ENCODE measurements around the gene CDCA4.

The CDCA4 gene

DNA sequence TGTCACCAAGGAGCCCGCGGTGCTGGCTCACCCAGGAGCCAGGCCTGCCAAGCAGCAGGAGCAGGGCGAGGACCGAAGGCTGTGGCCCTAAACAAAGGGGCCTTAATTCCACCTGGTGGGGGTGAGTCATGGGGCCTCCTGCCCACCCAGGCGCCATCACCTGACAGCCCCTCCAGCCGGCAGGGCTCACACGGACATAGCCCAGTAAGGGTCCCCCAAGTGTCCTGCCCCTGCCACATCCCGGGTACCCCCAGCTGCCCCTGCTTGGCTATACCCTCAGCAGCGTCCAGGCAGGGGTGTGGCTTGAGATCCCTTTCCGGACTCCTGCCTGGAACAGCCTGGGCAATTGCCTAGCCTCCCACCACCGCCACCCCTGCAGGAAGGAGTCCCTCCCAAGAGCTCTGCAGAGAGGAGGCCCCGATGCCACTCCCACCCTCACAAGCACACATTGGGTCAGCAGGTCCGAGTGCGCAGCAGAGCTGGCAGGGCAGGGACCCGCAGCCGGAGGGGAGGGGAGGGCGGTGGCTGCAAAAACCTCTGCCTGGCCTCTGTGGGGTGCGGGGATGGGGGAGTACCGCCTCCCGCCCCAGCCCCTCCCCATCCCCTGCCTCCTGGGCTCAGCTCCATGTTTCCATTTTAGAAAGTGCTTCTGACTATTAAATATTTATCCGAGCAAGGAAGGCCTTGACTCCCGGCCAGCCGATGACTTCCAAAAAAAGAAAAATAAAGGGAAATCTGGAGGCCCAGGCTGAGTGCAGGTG is 47.3 kb downstream of the CDCA4 start:
- peaks cover 1% of the 10 kb centered on the region for H3K4me1 ChIP-seq (ENCODE audit: insufficient read depth, low read length, severe bottlenecking)
- H3F3A ChIP-seq (ENCODE audit: insufficient read depth, low read length), result no peaks in the 10 kb centered on the region
- H3K9me2 ChIP-seq (ENCODE audit: low read depth, low read length), result no peaks in the 10 kb centered on the region
- H4K20me1 ChIP-seq (ENCODE audit: insufficient read depth, low read length), result no peaks in the 10 kb centered on the region
- H3K4me2 ChIP-seq (ENCODE audit: low read length), result no peak overlapping the region
- no peak overlapping the region for H2AFZ ChIP-seq (ENCODE audit: low read length)
- no peaks in the 10 kb centered on the region for H3K36me3 ChIP-seq (ENCODE audit: insufficient read depth, low read length)
- no peaks in the 10 kb centered on the region for H3K79me2 ChIP-seq (ENCODE audit: insufficient read depth, low read length)
- H3K9ac ChIP-seq (ENCODE audit: low read length), result no peak overlapping the region
- H3K27ac ChIP-seq (ENCODE audit: low read depth, low read length, poor library complexity, severe bottlenecking), result no peak overlapping the region
- H3K4me3 ChIP-seq (ENCODE audit: low read depth, low read length, poor library complexity, severe bottlenecking), result no peak overlapping the region
- H3K27me3 ChIP-seq (ENCODE audit: insufficient read depth, low read length), result peaks cover 4% of the 10 kb centered on the region; the same call in 1 of the 2 replicates
- TF ChIP-seq, protein P1, sequence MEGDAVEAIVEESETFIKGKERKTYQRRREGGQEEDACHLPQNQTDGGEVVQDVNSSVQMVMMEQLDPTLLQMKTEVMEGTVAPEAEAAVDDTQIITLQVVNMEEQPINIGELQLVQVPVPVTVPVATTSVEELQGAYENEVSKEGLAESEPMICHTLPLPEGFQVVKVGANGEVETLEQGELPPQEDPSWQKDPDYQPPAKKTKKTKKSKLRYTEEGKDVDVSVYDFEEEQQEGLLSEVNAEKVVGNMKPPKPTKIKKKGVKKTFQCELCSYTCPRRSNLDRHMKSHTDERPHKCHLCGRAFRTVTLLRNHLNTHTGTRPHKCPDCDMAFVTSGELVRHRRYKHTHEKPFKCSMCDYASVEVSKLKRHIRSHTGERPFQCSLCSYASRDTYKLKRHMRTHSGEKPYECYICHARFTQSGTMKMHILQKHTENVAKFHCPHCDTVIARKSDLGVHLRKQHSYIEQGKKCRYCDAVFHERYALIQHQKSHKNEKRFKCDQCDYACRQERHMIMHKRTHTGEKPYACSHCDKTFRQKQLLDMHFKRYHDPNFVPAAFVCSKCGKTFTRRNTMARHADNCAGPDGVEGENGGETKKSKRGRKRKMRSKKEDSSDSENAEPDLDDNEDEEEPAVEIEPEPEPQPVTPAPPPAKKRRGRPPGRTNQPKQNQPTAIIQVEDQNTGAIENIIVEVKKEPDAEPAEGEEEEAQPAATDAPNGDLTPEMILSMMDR (IDR thresholded peaks at IDR 0.05; ENCODE audit: low read length), result no peak
- no peak for TF ChIP-seq EZH2 (IDR thresholded peaks at IDR 0.05; ENCODE audit: borderline replicate concordance, low read length)
- no peaks in the 10 kb centered on the region for H3K9me3 ChIP-seq (ENCODE audit: low read length)

DNA sequence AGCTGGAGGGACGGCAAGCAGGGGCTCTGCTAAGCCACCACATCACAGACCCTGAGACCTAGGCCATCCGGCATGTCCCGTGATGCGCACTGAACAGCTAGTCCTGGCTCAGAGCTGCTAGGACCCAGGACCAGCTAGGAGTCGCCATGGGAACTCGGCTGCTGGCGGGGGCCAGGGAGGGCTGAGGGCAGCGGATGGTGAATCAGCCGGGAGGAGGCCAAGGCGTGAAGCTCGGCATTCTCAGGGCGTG is 47.8 kb downstream of the CDCA4 start:
- no peak overlapping the region for H3K27ac ChIP-seq (ENCODE audit: low read depth, low read length, poor library complexity, severe bottlenecking)
- no peak for TF ChIP-seq EZH2 (IDR thresholded peaks at IDR 0.05; ENCODE audit: borderline replicate concordance, low read length)
- TF ChIP-seq, protein P1 (IDR thresholded peaks at IDR 0.05; ENCODE audit: low read length), result no peak
- H3K36me3 ChIP-seq (ENCODE audit: insufficient read depth, low read length), result no peaks in the 10 kb centered on the region
- peaks cover 6% of the 10 kb centered on the region for H3K4me1 ChIP-seq (ENCODE audit: insufficient read depth, low read length, severe bottlenecking)
- H3K27me3 ChIP-seq (ENCODE audit: insufficient read depth, low read length), result peaks cover 4% of the 10 kb centered on the region; the same call in 1 of the 2 replicates
- H3F3A ChIP-seq (ENCODE audit: insufficient read depth, low read length), result no peaks in the 10 kb centered on the region
- no peaks in the 10 kb centered on the region for H4K20me1 ChIP-seq (ENCODE audit: insufficient read depth, low read length)
- no peak overlapping the region for H2AFZ ChIP-seq (ENCODE audit: low read length)
- no peak overlapping the region for H3K4me3 ChIP-seq (ENCODE audit: low read depth, low read length, poor library complexity, severe bottlenecking)
- H3K9me3 ChIP-seq (ENCODE audit: low read length), result no peaks in the 10 kb centered on the region
- no peaks in the 10 kb centered on the region for H3K79me2 ChIP-seq (ENCODE audit: insufficient read depth, low read length)
- no peaks in the 10 kb centered on the region for H3K9me2 ChIP-seq (ENCODE audit: low read depth, low read length)
- no peak overlapping the region for H3K4me2 ChIP-seq (ENCODE audit: low read length)
- no peak overlapping the region for H3K9ac ChIP-seq (ENCODE audit: low read length)

DNA sequence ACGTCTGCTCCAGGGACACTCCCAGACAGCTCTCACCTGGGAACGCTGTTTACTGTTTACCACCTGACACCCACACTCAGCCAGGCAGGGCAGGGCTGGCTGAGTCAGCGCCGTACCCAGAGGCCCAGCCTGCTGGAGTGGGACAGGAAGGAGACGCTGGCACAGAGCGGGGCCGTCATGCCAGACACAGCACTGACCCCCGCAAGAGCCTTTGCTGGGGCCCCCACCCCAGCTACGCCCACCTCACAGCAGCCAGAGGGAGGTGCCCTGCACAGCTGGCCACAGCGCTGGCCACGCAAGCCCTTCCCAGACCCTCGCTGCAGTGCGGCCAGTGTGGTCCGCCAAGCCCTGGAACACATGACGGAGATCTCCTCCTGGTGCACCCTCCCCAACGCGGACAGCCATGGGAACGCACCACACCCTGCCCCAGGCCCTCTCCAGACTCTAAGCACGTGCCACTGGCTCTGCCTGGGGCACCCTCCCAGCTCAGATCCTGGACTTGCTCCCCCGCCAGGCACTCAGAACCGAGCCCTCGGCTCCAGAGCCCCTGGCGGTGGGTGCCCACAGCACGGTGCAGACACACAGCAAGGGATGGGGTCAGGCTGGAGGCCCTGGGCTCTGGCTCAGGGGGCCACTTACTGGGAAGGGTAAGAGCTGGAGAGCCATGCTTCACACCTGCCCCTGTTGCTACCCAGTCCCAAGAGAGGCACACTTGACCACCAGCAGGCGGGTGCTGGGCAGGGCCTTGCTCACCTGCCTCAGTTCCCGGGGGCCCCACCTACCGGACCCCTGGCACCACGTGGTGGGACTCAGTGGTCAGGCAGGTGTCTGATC is 48.4 kb downstream of the CDCA4 start:
- Histone ChIP-seq H3K79me2 (ENCODE audit: insufficient read depth, low read length) (no peaks in the 10 kb centered on the region), H3K9me3 (ENCODE audit: low read length) (no peaks in the 10 kb centered on the region), H3F3A (ENCODE audit: insufficient read depth, low read length) (no peaks in the 10 kb centered on the region), H3K4me1 (ENCODE audit: insufficient read depth, low read length, severe bottlenecking) (peaks cover 11% of the 10 kb centered on the region), H3K9me2 (ENCODE audit: low read depth, low read length) (no peaks in the 10 kb centered on the region), H3K27ac (ENCODE audit: low read depth, low read length, poor library complexity, severe bottlenecking) (no peak overlapping the region), H3K36me3 (ENCODE audit: insufficient read depth, low read length) (no peaks in the 10 kb centered on the region), H2AFZ (ENCODE audit: low read length) (no peak overlapping the region), H3K27me3 (ENCODE audit: insufficient read depth, low read length) (peaks cover 8% of the 10 kb centered on the region; the same call in 1 of the 2 replicates), H3K4me2 (ENCODE audit: low read length) (no peak overlapping the region), H3K9ac (ENCODE audit: low read length) (no peak overlapping the region), H3K4me3 (ENCODE audit: low read depth, low read length, poor library complexity, severe bottlenecking) (no peak overlapping the region), H4K20me1 (ENCODE audit: insufficient read depth, low read length) (no peaks in the 10 kb centered on the region)
- TF ChIP-seq, protein P1 (IDR thresholded peaks at IDR 0.05; ENCODE audit: low read length), result no peak
- TF ChIP-seq EZH2 (IDR thresholded peaks at IDR 0.05; ENCODE audit: borderline replicate concordance, low read length), result no peak
